DND-41 (cell line): Measurements from ENCODE around the gene EPS8L2.
A peak's percentile ranks its signal among the peaks of the same experiment; 100 is the strongest.

Experiments used
- ATAC-seq: fragments of 200-7000 bp; cut with Tn5 transposase; 3 replicates; pipeline ENCODE4 v1.9.1; 2021; ENCODE audit warnings: low read depth; ENCODE audit not compliant: insufficient read depth
- DNase-seq: peaks from one replicate; pipeline ENCODE4 v3.0.0-alpha.2; 2020
- H2AFZ ChIP-seq: 2 replicates; pipeline ENCODE4 v1.6.0; 2012; ENCODE audit warnings: low read depth, low read length
- H3K27ac ChIP-seq: 2 replicates; pipeline ENCODE4 v1.5.1; 2012; ENCODE audit warnings: low read length, inconsistent platforms
- H3K27me3 ChIP-seq: fragments of 200-600 bp; sonication (generic); 2 replicates; pipeline ENCODE4 v1.6.0; 2012; ENCODE audit warnings: low read length, mild to moderate bottlenecking, inconsistent platforms; ENCODE audit not compliant: insufficient read depth, poor library complexity
- H3K36me3 ChIP-seq: 2 replicates; pipeline ENCODE4 v1.5.1; 2012; ENCODE audit warnings: low read length, inconsistent platforms; ENCODE audit not compliant: insufficient read depth
- H3K4me1 ChIP-seq: 2 replicates; pipeline ENCODE4 v1.5.1; 2012; ENCODE audit warnings: mild to moderate bottlenecking, low read length; ENCODE audit not compliant: insufficient read depth
- H3K4me2 ChIP-seq: 2 replicates; pipeline ENCODE4 v1.6.0; 2012; ENCODE audit warnings: mild to moderate bottlenecking, moderate library complexity, low read length, inconsistent platforms; ENCODE audit not compliant: insufficient read depth
- H3K4me3 ChIP-seq, 2 experiments: fragments of 200-600 bp in 1 of 2; shearing (Covaris generic) in 1 of 2; 2 replicates each; pipeline ENCODE4 v1.5.1; 2012 to 2016; ENCODE audit warnings: inconsistent platforms in 2 of 2, low read length in 2 of 2, mild to moderate bottlenecking in 2 of 2, low read depth in 1 of 2, moderate library complexity in 1 of 2
- H3K79me2 ChIP-seq: 2 replicates; pipeline ENCODE4 v1.6.0; 2012; ENCODE audit warnings: low read length, inconsistent platforms; ENCODE audit not compliant: insufficient read depth
- H3K9ac ChIP-seq: 2 replicates; pipeline ENCODE4 v1.6.0; 2012; ENCODE audit warnings: low read depth, mild to moderate bottlenecking, inconsistent platforms, low read length, moderate library complexity
- H3K9me3 ChIP-seq: 2 replicates; pipeline ENCODE4 v1.5.1; 2012; ENCODE audit warnings: low read length, moderate library complexity, mild to moderate bottlenecking, inconsistent platforms; ENCODE audit not compliant: insufficient read depth, severe bottlenecking
- H4K20me1 ChIP-seq: 2 replicates; pipeline ENCODE4 v1.6.0; 2012; ENCODE audit warnings: low read length; ENCODE audit not compliant: insufficient read depth
- CTCF ChIP-seq: IDR thresholded peaks from 2 replicates; pipeline ENCODE4 v1.5.1; 2012; ENCODE audit warnings: borderline replicate concordance, low read length, moderate library complexity, mild to moderate bottlenecking; ENCODE audit not compliant: poor library complexity, severe bottlenecking; ENCODE audit errors: extremely low read depth
- EZH2 ChIP-seq: IDR thresholded peaks from 3 replicates; pipeline ENCODE4 v1.6.1; 2012; ENCODE audit warnings: borderline replicate concordance, low read depth, mild to moderate bottlenecking, moderate library complexity, low read length, inconsistent platforms; ENCODE audit not compliant: severe bottlenecking

EPS8L2 gene

DNA sequence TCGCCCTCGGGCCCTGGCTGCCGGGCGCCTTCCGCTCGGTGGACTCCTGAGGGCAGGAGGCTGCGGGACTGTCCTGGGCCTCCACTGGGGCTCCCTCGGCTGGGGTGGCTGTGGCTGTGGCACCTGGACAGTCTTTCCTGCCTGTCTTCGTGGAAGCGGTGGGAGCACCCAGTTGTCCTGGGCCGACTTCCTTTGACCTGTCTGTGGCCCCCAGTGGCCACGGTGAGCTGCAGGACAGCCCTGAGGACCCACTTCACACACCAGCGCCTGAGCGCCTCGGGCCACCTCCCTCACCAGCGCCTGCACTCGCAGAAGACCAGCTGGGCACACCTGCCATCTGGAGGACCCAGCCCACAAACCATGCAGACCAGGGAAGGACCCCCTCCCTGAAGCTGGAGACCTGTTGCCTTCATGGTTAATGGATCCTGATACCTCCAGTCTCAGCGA, 1.8 kb upstream of the EPS8L2 start:
- H3K4me2 ChIP-seq: no peak overlapping the region
- H3K36me3 ChIP-seq: peaks cover 22% of the 10 kb centered on the region
- H3K27me3 ChIP-seq: no peaks in the 10 kb centered on the region
- TF ChIP-seq EZH2 (no peak), CTCF (no peak)
- H2AFZ ChIP-seq: no peak overlapping the region
- H4K20me1 ChIP-seq: peaks cover 9% of the 10 kb centered on the region
- H3K9ac ChIP-seq: no peak overlapping the region
- ATAC-seq: no peak
- H3K79me2 ChIP-seq: no peaks in the 10 kb centered on the region
- no peak overlapping the region for H3K27ac ChIP-seq
- H3K4me1 ChIP-seq: no peaks in the 10 kb centered on the region
- H3K4me3 ChIP-seq: no peak overlapping the region
- H3K9me3 ChIP-seq: no peaks in the 10 kb centered on the region
- no peak for DNase-seq

DNA sequence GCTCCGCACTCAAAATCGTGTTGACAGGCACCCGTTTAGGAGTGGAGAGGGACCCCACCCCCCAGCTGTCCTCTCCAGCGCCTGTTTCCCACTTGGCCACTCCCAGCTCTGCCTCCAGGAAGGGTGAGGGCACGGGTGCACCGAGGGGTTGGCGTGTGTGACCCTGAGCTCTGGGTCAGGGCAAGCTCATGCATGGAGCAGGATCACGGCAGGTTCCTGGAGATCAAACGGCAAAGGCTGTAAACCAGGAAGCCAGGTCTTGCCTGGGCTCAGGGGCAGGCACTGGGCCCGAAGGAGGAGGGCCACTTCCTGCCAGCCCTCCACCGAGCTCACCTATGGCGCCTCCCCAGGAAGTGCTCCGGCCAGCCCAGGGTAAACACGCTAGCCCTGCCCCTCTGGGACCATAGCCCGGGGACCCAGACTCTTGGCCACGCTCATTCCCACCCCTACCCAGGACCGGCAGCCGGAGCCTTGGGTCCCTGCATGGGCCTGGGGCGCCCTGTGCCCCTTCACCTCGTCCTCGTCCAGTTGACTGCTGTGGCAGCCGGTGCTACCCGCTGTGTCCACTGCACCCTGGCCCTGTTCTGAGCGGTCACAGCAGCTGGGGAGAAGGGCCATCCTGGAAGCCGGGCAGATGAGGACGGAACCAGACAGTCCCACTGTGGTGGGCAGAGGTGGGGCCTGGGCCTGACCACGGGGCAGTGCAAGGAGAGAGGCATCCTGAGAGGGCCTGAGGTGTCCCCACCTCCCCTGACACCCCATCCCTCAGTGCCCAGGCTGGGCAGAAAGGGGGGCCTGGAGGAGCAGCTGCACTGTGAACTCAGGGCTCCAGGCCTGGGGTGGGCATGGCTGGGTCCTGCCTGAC, 1.0 kb upstream of the EPS8L2 start:
- H4K20me1 ChIP-seq: peaks cover 9% of the 10 kb centered on the region
- no peak for ATAC-seq

GRCh38 chr11:706439-706956, 467 bp downstream of the EPS8L2 start:
- TF ChIP-seq CTCF (no peak), EZH2 (no peak)
- Histone ChIP-seq H3K4me3 (no peak overlapping the region), H3K9ac (no peak overlapping the region), H4K20me1 (peaks cover 9% of the 10 kb centered on the region), H3K27me3 (no peaks in the 10 kb centered on the region), H3K27ac (no peak overlapping the region), H2AFZ (no peak overlapping the region), H3K79me2 (no peaks in the 10 kb centered on the region), H3K4me1 (no peaks in the 10 kb centered on the region), H3K36me3 (peaks cover 16% of the 10 kb centered on the region; the same call in 1 of the 2 replicates), H3K9me3 (no peaks in the 10 kb centered on the region), H3K4me2 (no peak overlapping the region)
- no peak for DNase-seq
- peak; percentile 4; the same call in 1 of the 3 replicates for ATAC-seq

More for the DNA sequence above, 1.0 kb upstream of the EPS8L2 start:
- H3K4me1 ChIP-seq: no peaks in the 10 kb centered on the region
- peaks cover 18% of the 10 kb centered on the region for H3K36me3 ChIP-seq
- H3K27me3 ChIP-seq: no peaks in the 10 kb centered on the region
- no peak overlapping the region for H2AFZ ChIP-seq
- H3K79me2 ChIP-seq: no peaks in the 10 kb centered on the region
- H3K27ac ChIP-seq: no peak overlapping the region; the same call in 1 of the 2 replicates
- H3K4me3 ChIP-seq: no peak overlapping the region
- H3K4me2 ChIP-seq: no peak overlapping the region
- TF ChIP-seq CTCF (no peak), EZH2 (no peak)
- no peak for DNase-seq
- no peak overlapping the region for H3K9ac ChIP-seq
- no peaks in the 10 kb centered on the region for H3K9me3 ChIP-seq
